Right kidney (tissue), 1 donor: ENCODE measurements around the gene ISL2.

Experiments
- DNase-seq: peaks from one replicate; pipeline ENCODE4 v3.0.0-alpha.2; 2016

Gene ISL2

GRCh38 chr15:76342058-76342381 is 5.4 kb downstream of the ISL2 start:
- no peak for DNase-seq

DNA sequence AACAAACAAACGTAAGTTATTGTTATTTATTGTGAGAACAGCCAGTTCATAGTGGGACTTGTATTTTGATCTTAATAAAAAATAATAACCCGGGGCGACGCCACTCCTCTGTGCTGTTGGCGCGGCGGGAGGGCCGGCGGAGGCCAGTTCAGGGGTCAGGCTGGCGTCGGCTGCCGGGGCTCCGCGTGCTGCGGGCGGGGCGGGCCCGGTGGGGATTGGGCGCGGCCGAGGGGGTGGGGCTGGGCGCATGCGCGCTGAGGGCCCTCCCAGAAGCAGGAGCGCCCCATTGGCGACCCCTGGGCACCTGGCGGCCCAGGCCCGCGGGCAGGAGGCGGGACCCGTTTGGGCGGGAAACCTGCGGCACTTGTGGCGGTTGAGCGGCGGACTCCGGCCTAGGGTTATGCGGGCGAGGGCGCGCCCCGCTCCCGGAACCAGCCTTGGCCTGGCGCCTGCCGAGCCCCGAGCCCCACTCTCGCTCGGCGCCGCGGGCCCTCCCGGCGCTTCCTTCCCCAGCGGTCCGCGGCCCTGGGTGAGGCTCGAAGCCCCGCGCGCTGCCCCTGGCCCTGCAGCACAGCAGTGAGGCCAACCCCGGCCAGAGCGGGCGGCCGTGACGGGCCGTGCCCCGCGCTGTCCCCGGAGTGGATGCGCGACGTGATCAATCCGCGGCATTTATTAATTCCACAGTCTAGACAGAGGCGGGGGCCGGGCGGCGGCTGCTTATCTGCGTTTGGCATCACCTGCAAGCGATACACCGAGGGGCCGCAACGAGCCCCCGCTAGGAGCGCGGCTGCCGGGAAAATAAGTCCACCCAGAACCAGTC is 6.0 kb downstream of the ISL2 start:
- peak; percentile 73 for DNase-seq

GRCh38 chr15:76343313-76343996 is 6.9 kb downstream of the ISL2 start:
- DNase-seq = peak; percentile 65

DNA sequence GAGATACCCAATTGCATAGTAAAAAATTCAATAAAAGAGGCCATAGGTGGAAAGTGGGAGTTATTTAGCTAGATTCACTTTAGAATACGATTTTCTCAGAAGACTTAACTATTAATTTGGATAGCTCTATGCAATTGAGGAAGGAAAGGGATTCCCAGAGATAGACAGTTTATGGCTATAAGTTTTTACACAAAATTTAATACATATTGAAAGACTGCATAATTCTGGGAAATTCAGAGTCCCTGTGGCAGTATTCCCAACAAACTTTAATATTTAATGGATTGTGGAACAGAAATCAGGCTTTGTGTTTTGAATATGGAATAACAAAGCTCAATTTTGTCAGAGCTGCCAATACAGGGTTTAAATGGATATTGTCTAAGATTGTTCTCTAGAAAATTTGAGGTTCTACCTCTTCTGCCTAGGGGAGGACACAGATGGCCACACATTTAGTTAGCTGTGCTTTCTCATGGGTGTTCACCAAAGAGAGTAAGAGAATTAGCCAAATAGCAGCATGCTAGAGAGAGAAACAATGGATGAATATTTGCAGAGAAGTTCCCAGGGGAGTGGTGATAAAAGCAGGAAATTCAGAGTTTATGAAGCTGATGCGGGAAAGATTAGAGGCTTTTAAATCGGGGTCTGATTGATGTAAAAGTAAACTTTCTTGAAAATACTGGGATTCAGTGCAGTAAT is 8.5 kb downstream of the ISL2 start:
- DNase-seq = peak; percentile 21

- DNase-seq = no peak
Measured at GRCh38 chr15:76345583-76345879, 9.0 kb downstream of the ISL2 start.

DNA sequence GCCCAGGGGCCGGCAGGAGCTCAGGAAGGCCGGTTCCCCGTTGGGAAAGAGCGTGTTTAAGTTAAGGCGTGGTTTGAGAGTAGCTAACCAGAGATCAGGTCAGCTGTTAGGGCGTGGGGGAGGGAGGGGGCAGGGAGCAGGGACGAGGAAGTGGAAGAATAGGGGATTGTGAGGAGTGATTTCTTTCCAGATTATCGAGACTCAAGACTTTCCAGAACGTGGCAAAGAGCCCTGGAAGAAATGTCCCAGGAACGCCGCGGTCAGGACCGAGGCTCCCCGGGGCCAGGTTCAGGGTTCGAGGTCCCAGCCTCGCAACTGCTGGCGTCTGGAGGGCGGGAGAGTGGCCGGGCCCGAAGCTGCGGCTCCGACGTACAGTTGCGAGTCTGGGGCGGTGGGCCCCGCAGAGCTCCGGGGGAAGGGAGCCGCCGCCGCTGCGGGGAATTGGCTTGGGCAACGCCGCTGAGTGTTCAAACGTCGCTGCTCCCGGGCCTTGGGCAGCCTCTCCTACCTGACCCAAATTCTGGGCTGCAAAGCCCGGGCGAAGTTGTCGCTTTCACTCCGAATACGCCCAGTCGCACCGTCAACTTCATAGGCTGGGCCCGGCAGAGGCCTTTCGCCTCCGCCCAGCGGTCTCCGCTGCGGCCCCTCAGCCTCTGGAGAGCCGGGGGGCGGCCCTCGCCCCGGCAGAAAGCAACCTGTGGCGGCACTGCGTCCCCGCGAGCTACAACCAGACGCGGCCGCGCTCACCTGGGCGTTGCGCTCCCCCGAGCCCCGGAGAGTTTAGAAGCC is 9.5 kb downstream of the ISL2 start:
- peak; percentile 80 for DNase-seq

GRCh38 chr15:76346669-76347481 is 10.3 kb downstream of the ISL2 start:
- peak; percentile 79 for DNase-seq

GRCh38 chr15:76347482-76348055 is 11.0 kb downstream of the ISL2 start:
- DNase-seq = peak; percentile 55

GRCh38 chr15:76349301-76350070 is 12.9 kb downstream of the ISL2 start:
- DNase-seq = no peak

DNA sequence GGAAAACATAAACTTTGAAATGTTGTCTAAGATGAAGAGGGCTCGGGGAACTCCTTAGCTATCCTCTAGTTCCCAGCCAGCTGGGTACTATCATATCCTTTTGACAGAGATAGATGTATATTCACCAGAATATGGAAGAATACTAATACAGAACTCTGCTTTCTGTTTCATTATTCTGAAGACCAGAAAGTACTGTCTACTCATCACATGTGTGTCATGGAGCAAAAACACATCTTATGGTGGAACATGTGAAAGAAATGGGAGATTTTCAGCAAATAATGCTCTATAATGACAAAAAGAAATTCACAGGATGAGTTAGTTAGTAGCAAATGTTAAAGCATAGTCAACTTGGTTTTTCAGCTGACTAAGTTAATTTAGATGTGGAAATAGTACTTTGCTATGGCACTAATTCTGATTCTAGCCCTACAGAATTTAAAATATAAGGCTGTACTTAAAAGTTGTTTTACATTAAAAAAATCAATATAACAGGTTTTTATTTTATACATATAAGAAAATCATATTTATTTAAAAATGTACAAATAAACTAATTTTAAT is 16.5 kb downstream of the ISL2 start:
- no peak for DNase-seq

- DNase-seq = no peak
Measured at GRCh38 chr15:76353903-76354302, 17.3 kb downstream of the ISL2 start.

DNA sequence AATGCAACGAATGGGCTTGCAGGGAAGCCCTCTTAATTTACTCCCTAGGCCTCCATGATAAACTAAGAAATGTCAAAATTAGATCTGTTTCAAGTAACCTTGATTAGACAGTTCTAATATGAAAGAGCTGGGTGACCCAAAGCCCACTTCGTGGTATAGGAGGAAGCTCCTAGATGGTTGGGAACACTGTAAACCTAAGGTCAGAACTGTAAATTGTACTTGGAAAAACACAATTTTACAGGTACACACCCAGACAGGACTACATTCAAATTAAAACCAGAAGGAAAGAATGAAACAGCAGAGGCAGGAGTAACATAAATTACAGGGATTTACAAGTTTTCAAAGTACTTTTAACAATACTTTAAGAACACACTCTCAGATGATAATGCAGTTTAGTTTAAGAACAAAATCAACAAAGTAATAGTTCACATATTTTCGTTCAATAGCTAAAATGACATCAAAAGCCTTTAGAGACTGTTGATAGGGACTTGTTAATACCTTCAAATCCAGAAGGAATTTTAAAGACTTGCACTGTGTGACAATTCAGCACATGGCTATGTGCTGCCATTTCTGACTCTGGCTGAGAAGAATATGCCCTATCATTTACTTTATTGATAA is 18.4 kb downstream of the ISL2 start:
- no peak for DNase-seq

GRCh38 chr15:76358453-76358852 is 21.9 kb downstream of the ISL2 start:
- DNase-seq = no peak

DNA sequence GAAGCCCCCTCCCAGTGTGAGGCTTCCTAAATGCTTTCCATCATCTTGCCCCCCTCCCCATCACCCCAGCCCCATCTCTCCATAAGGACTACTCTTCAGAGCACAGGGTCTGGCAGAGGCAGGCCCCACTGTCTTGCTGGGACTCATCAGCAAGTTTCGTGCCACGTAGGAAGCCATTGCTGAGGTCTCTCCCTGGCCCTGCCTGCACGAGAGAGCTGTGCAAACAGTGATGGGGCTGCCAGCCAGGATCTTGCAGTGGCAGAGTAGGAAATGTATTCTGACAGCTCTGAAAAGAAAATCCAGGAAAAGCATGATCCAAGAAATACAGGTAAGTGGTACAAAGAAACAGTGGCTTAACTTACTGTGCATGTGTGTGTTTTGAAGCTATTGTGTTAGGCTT is 22.6 kb downstream of the ISL2 start:
- no peak for DNase-seq

GRCh38 chr15:76360416-76360815 is 23.8 kb downstream of the ISL2 start:
- no peak for DNase-seq

DNA sequence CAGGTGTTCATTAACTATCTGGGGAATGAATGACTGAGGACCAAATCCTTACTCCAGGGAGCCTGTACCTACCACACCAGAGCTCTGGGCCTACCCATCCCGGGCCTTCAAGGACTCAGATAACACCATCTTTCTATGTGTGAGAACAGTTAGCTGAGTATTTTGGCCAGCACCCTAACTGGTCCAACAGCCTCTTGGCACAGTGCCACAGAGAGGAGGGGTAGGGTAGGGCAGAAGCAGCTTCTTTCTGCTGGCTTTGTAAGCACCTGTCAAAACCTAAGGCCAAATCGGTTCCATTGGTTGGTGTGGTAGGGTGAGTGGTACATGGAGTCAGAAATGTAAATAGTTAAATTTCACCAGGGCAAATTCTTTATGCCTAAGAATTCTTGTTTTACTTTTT is 26.7 kb downstream of the ISL2 start:
- no peak for DNase-seq

DNA sequence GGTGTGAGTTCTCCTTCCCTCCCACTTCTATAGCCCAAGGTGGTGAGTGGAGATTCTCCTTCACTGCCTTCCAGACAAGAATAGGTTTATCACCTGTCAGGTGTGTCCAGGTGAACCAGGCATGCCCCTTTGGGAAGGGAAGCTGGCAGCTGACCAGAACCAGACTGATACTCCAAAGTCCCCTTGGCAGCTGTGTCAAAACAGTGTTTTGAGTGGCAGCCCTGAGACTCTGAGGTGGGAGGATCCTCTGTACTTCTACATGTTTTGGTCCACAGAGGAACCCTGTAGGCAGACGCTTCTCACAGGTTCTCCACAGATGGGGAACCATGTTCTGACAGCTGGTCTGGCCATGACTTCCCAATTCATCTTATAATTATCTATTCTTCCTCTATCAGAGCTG is 30.1 kb downstream of the ISL2 start:
- no peak for DNase-seq

DNA sequence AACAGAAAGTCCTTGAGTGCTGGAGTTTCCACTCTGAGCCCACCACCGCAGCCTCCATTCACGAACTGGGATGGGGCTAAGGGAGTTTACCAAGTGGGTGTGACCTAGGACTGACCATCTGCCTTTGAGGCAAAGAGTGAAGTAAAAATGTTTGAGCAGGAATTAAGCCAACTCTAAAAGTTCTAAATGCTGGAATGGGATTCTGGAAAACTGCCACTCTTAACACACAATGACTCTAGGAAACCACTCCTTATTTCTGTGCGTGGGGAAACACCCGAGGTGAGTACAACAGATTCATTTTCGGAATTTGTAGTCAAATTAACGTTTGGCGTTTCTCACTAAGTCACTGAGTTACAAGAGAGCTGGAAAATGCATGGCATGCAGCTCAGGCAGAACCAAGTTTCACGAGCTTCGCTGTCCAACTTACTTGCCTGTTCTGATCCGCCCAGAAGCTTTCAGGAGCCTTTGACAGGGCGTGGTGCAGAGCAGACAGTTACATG is 31.6 kb downstream of the ISL2 start:
- DNase-seq = no peak

DNA sequence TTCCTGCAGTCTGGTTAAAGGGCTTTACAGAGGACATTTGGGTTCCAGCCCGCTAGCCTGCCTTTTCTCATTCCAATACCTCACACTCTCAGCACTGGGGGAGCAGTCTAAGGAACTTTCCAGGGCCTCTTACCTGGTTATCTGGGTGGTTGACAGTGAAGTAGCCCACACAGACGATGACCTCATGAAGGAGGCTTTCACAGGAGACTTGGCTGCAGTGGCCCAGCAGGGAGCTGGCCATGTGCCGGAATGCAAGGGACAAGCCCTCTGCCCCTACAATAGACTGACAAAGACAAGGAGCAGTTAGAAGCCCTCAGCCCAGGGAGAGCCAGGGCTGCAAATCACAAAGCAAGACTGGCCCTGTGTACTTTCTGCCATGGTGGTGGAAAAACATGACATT is 39.5 kb downstream of the ISL2 start:
- no peak for DNase-seq

GRCh38 chr15:76376816-76377215 is 40.2 kb downstream of the ISL2 start:
- no peak for DNase-seq
